ENCODE data around the gene AFAP1. TPM values are rescaled to one million over a fixed set of nuclear protein-coding genes. Genes with fewer than 3 reads are reported as not detected.

AFAP1 gene
- total RNA-seq, 2 experiments from 2014 or later: not detected

GRCh38 chr4:7820031-7820818 lies 119.4 kb downstream of the AFAP1 start:
- POLR2A ChIA-PET: no interaction called here

GRCh38 chr4:7819446-7819845 lies 120.2 kb downstream of the AFAP1 start:
- Histone ChIP-seq H3K4me2 (ENCODE audit: low read length) (no peak overlapping the region), H4K20me1 (ENCODE audit: insufficient read depth, low read length) (no peaks in the 10 kb centered on the region), H3K79me2 (ENCODE audit: insufficient read depth, low read depth, low read length) (no peaks in the 10 kb centered on the region), H3K4me1 (ENCODE audit: insufficient read depth, low read length, poor library complexity, severe bottlenecking) (no peaks in the 10 kb centered on the region), H3K4me3 (ENCODE audit: low read depth, low read length, poor library complexity, severe bottlenecking) (no peak overlapping the region), H2AFZ (ENCODE audit: low read length) (no peak overlapping the region), H3K9me3 (ENCODE audit: low read length) (no peaks in the 10 kb centered on the region), H3K36me3 (ENCODE audit: insufficient read depth, low read length) (no peaks in the 10 kb centered on the region), H3K9me2 (ENCODE audit: insufficient read depth, low read length) (no peaks in the 10 kb centered on the region), H3K27ac (ENCODE audit: low read depth, low read length, poor library complexity, severe bottlenecking) (no peak overlapping the region)
- ChIA-PET CTCF (ENCODE audit: unreplicated experiment) (no interaction called here), POLR2A (no interaction called here)
- no peak for DNase-seq (ENCODE audit: low spot score)
- intact Hi-C loops (cut with micrococcal nuclease; ENCODE audit: unreplicated experiment): no loop called here
- TF ChIP-seq CTCF (conservative IDR thresholded peaks at IDR 0.05; ENCODE audit: low read length): no peak
- no peak for TF ChIP-seq EZH2phosphoT487 (IDR thresholded peaks at IDR 0.05; ENCODE audit: borderline replicate concordance, low read depth, low read length)
- no TSS peak for BruUV-seq (replicated peaks)

More at GRCh38 chr4:7820031-7820818, 119.4 kb downstream of the AFAP1 start:
- H3K4me2 ChIP-seq (ENCODE audit: low read length): no peak overlapping the region
- no peak for DNase-seq (ENCODE audit: low spot score)
- H3K27ac ChIP-seq (ENCODE audit: low read depth, low read length, poor library complexity, severe bottlenecking): no peak overlapping the region
- H3K4me3 ChIP-seq (ENCODE audit: low read depth, low read length, poor library complexity, severe bottlenecking): no peak overlapping the region
- H3K36me3 ChIP-seq (ENCODE audit: insufficient read depth, low read length): no peaks in the 10 kb centered on the region
- no peaks in the 10 kb centered on the region for H3K4me1 ChIP-seq (ENCODE audit: insufficient read depth, low read length, poor library complexity, severe bottlenecking)
- TF ChIP-seq EZH2phosphoT487 (IDR thresholded peaks at IDR 0.05; ENCODE audit: borderline replicate concordance, low read depth, low read length): no peak
- TF ChIP-seq CTCF (conservative IDR thresholded peaks at IDR 0.05; ENCODE audit: low read length): no peak
- no peaks in the 10 kb centered on the region for H3K79me2 ChIP-seq (ENCODE audit: insufficient read depth, low read depth, low read length)
- intact Hi-C loops (cut with micrococcal nuclease; ENCODE audit: unreplicated experiment): no loop called here
- H3K9me2 ChIP-seq (ENCODE audit: insufficient read depth, low read length): no peaks in the 10 kb centered on the region
- CTCF ChIA-PET (ENCODE audit: unreplicated experiment): no interaction called here
- no peaks in the 10 kb centered on the region for H4K20me1 ChIP-seq (ENCODE audit: insufficient read depth, low read length)
- no peaks in the 10 kb centered on the region for H3K9me3 ChIP-seq (ENCODE audit: low read length)
- BruUV-seq (replicated peaks): no TSS peak
- H2AFZ ChIP-seq (ENCODE audit: low read length): no peak overlapping the region

GRCh38 chr4:7818399-7818911 lies 121.2 kb downstream of the AFAP1 start:
- Histone ChIP-seq H3K4me2 (ENCODE audit: low read length) (no peak overlapping the region), H3K79me2 (ENCODE audit: insufficient read depth, low read depth, low read length) (no peaks in the 10 kb centered on the region), H3K4me1 (ENCODE audit: insufficient read depth, low read length, poor library complexity, severe bottlenecking) (no peaks in the 10 kb centered on the region), H3K4me3 (ENCODE audit: low read depth, low read length, poor library complexity, severe bottlenecking) (no peak overlapping the region), H3K9me2 (ENCODE audit: insufficient read depth, low read length) (no peaks in the 10 kb centered on the region), H3K9me3 (ENCODE audit: low read length) (no peaks in the 10 kb centered on the region), H4K20me1 (ENCODE audit: insufficient read depth, low read length) (no peaks in the 10 kb centered on the region), H3K27ac (ENCODE audit: low read depth, low read length, poor library complexity, severe bottlenecking) (no peak overlapping the region), H3K36me3 (ENCODE audit: insufficient read depth, low read length) (no peaks in the 10 kb centered on the region), H2AFZ (ENCODE audit: low read length) (no peak overlapping the region)
- no TSS peak for BruUV-seq (replicated peaks)
- intact Hi-C loops (cut with micrococcal nuclease; ENCODE audit: unreplicated experiment): no loop called here
- TF ChIP-seq EZH2phosphoT487 (IDR thresholded peaks at IDR 0.05; ENCODE audit: borderline replicate concordance, low read depth, low read length) (no peak), CTCF (conservative IDR thresholded peaks at IDR 0.05; ENCODE audit: low read length) (no peak)
- CTCF ChIA-PET (ENCODE audit: unreplicated experiment): interaction anchor here (0.5 kb wide), 1 partner anchor 860 kb away, joined by 3 read pairs; no protein-coding TSS in a partner anchor
- POLR2A ChIA-PET: interaction anchor here (0.5 kb wide), 1 partner anchor 1629 kb away, joined by 3 read pairs; no protein-coding TSS in a partner anchor
- no peak for DNase-seq (ENCODE audit: low spot score)
